ENCODE data around the gene PTAR1. TPM values are rescaled to one million over a fixed set of nuclear protein-coding genes. Genes with fewer than 3 reads are reported as not detected.

Gene PTAR1
- total RNA-seq, 2 donors from 2014 or later: 45.3 to 64.4 TPM

- TF ChIP-seq CTCF (IDR thresholded peaks at IDR 0.05): no peak
- no peaks in the 10 kb centered on the region for H3K4me1 ChIP-seq
- no peak overlapping the region for H3K27ac ChIP-seq
- no peaks in the 10 kb centered on the region for H3K27me3 ChIP-seq
- no peak overlapping the region for H3K9ac ChIP-seq (ENCODE audit: low read depth in 2 of 2, low read length in 2 of 2)
- H3K4me3 ChIP-seq: no peak overlapping the region
- H3K9me3 ChIP-seq: no peaks in the 10 kb centered on the region
- intact Hi-C loops (cut with DNase I): no loop called here
- no peak for DNase-seq
- H3K36me3 ChIP-seq: no peaks in the 10 kb centered on the region
Observed at GRCh38 chr9:69750085-69750484, 9.7 kb downstream of the PTAR1 start.

- H3K9me3 ChIP-seq: no peaks in the 10 kb centered on the region
- no peak overlapping the region for H3K9ac ChIP-seq (ENCODE audit: low read depth in 2 of 2, low read length in 2 of 2)
- TF ChIP-seq CTCF (IDR thresholded peaks at IDR 0.05): no peak
- no peak overlapping the region for H3K27ac ChIP-seq
- H3K27me3 ChIP-seq: no peaks in the 10 kb centered on the region
- no peak overlapping the region for H3K4me3 ChIP-seq
- no peaks in the 10 kb centered on the region for H3K36me3 ChIP-seq
- H3K4me1 ChIP-seq: no peaks in the 10 kb centered on the region
- intact Hi-C loops (cut with DNase I): no loop called here
- DNase-seq: no peak
Observed at GRCh38 chr9:69748304-69748703, 11.5 kb downstream of the PTAR1 start.

- intact Hi-C loops (cut with DNase I): no loop called here
- no peaks in the 10 kb centered on the region for H3K27me3 ChIP-seq
- no peaks in the 10 kb centered on the region for H3K36me3 ChIP-seq
- no peaks in the 10 kb centered on the region for H3K9me3 ChIP-seq
- no peak for TF ChIP-seq CTCF (IDR thresholded peaks at IDR 0.05)
- H3K4me3 ChIP-seq: no peak overlapping the region
- no peak overlapping the region for H3K27ac ChIP-seq
- no peaks in the 10 kb centered on the region for H3K4me1 ChIP-seq
- DNase-seq: no peak
- H3K9ac ChIP-seq (ENCODE audit: low read depth in 2 of 2, low read length in 2 of 2): no peak overlapping the region
Observed at GRCh38 chr9:69746859-69747560, 12.8 kb downstream of the PTAR1 start.

- intact Hi-C loops (cut with DNase I): no loop called here
- no peak for TF ChIP-seq CTCF (IDR thresholded peaks at IDR 0.05)
- H3K36me3 ChIP-seq: no peaks in the 10 kb centered on the region
Observed at GRCh38 chr9:69745716-69746437, 13.9 kb downstream of the PTAR1 start.

GRCh38 chr9:69744688-69745380, 15.0 kb downstream of the PTAR1 start:
- H3K27me3 ChIP-seq: no peaks in the 10 kb centered on the region
- no peaks in the 10 kb centered on the region for H3K4me1 ChIP-seq
- no peak for TF ChIP-seq CTCF (IDR thresholded peaks at IDR 0.05)
- DNase-seq: no peak
- intact Hi-C loops (cut with DNase I): no loop called here
- no peak overlapping the region for H3K4me3 ChIP-seq
- no peak overlapping the region for H3K9ac ChIP-seq (ENCODE audit: low read depth in 2 of 2, low read length in 2 of 2)
- no peaks in the 10 kb centered on the region for H3K9me3 ChIP-seq
- H3K27ac ChIP-seq: no peak overlapping the region
- no peaks in the 10 kb centered on the region for H3K36me3 ChIP-seq

More at GRCh38 chr9:69745716-69746437, 13.9 kb downstream of the PTAR1 start:
- no peak for DNase-seq
- no peaks in the 10 kb centered on the region for H3K9me3 ChIP-seq
- H3K27me3 ChIP-seq: no peaks in the 10 kb centered on the region
- no peaks in the 10 kb centered on the region for H3K4me1 ChIP-seq
- no peak overlapping the region for H3K4me3 ChIP-seq
- no peak overlapping the region for H3K27ac ChIP-seq
- H3K9ac ChIP-seq (ENCODE audit: low read depth in 2 of 2, low read length in 2 of 2): no peak overlapping the region
